HepG2 (cell line): ENCODE measurements around the gene ASH1L. TPM values are rescaled to one million over a fixed set of nuclear protein-coding genes. Genes with fewer than 3 reads are reported as not detected.
A peak's percentile ranks its signal among the peaks of the same experiment; 100 is the strongest.

Source experiments
- ARNTL ChIP-seq: sonication (generic); formaldehyde crosslinking; IDR thresholded peaks from 2 replicates; pipeline ENCODE4 v1.4.0; 2020; ENCODE audit warnings: mild to moderate bottlenecking, missing genetic modification reagents
- ATF7 ChIP-seq, 2 experiments: fragments of 450-650 bp in 1 of 2; sonication (generic) in 1 of 2; formaldehyde crosslinking in 1 of 2; IDR thresholded peaks; 2 replicates each; pipeline versions ENCODE4 v1.4.0 to v1.6.1; 2016 to 2020; ENCODE audit warnings: antibody characterized with exemption in 1 of 2, mild to moderate bottlenecking in 1 of 2, missing genetic modification reagents in 1 of 2
- BCL6 ChIP-seq: IDR thresholded peaks from 2 replicates; pipeline ENCODE4 v1.6.1; 2016; ENCODE audit warnings: missing genetic modification reagents, missing compliant biosample characterization
- CEBPG ChIP-seq: IDR thresholded peaks from 2 replicates; pipeline ENCODE4 v1.6.1; 2016
- MAFF ChIP-seq: IDR thresholded peaks from 2 replicates; pipeline ENCODE4 v1.6.1; 2011; ENCODE audit warnings: low read depth, low read length, improper control_type of control experiment
- MEIS1 ChIP-seq: sonication (generic); formaldehyde crosslinking; IDR thresholded peaks from 2 replicates; pipeline ENCODE4 v1.9.0; 2021; ENCODE audit warnings: mild to moderate bottlenecking, missing genetic modification reagents, moderate library complexity, borderline replicate concordance
- NFYC ChIP-seq: IDR thresholded peaks from 2 replicates; pipeline ENCODE4 v1.6.1; 2016; ENCODE audit warnings: missing genetic modification reagents, missing compliant biosample characterization
- PBX2 ChIP-seq: IDR thresholded peaks from 2 replicates; pipeline ENCODE4 v1.6.1; 2016; ENCODE audit warnings: control low read depth
- POLR2AphosphoS2 ChIP-seq: IDR thresholded peaks from 2 replicates; pipeline ENCODE4 v1.6.1; 2011; ENCODE audit warnings: low read depth, low read length, improper control_type of control experiment
- SRSF9 ChIP-seq: fragments of 200-400 bp; formaldehyde crosslinking; IDR thresholded peaks from 2 replicates; pipeline ENCODE4 v1.6.1; 2018; ENCODE audit warnings: borderline replicate concordance, mild to moderate bottlenecking, low read depth, low read length; ENCODE audit not compliant: insufficient read depth, poor library complexity, severe bottlenecking
- ZNF143 ChIP-seq: sonication (generic); formaldehyde crosslinking; IDR thresholded peaks from 2 replicates; pipeline ENCODE4 v1.4.0; 2020; ENCODE audit warnings: missing genetic modification reagents
- ZNF292 ChIP-seq: sonication (generic); formaldehyde crosslinking; IDR thresholded peaks from 2 replicates; pipeline ENCODE4 v1.8.1; 2022; ENCODE audit warnings: mild to moderate bottlenecking, low read depth, missing genetic modification reagents, borderline replicate concordance
- ZNF407 ChIP-seq: sonication (generic); formaldehyde crosslinking; IDR thresholded peaks from one replicate; pipeline ENCODE4 v1.5.1; 2020; ENCODE audit warnings: mild to moderate bottlenecking, missing genetic modification reagents; ENCODE audit errors: not compliant biosample characterization
- ZNF639 ChIP-seq: conservative IDR thresholded peaks from 2 replicates; pipeline ENCODE4 v1.6.1; 2018; ENCODE audit warnings: missing genetic modification reagents
- polyA plus RNA-seq, 8 experiments: library from polyadenylated mRNA; depleted of rRNA in 3 of 8; stranded (reverse) in 7 of 8; unstranded in 1 of 8; fragments of >200 nt; fragmentation: Illumina TruSeq in 4 of 8; extraction: Trizol in 4 of 8; gene quantifications; 2 replicates each; pipeline versions ENCODE4 v1.2.1 to v1.2.3, GENCODE V29; 2011 to 2016; ENCODE audit warnings: low read depth in 4 of 8, missing spikeins in 1 of 8, mixed read lengths in 1 of 8; ENCODE audit not compliant: insufficient read depth in 1 of 8
- total RNA-seq, 5 experiments: library from RNA; depleted of rRNA; stranded (reverse); fragments of >200 nt; fragmentation: Illumina TruSeq; extraction: Trizol; gene quantifications; 2 replicates each; pipeline ENCODE4 v1.2.3, GENCODE V29; 2016; ENCODE audit warnings: low read depth in 1 of 5

Gene ASH1L
- total and polyA plus RNA-seq, 2 of the 13 experiments (the other 11 are each of a cell fraction or from before 2014, with no cell fraction given), result 10.2 to 15.3 TPM

GRCh38 chr1:155308493-155309422 lies 253.8 kb downstream of the ASH1L start, which contains the start of gene FDPS (continued):
- 0 out of 2 replicates have a peak, but pooled peaks have one; percentile 70 for TF ChIP-seq MEIS1 (CRISPR knock-in tag)
- TF ChIP-seq ATF7 (IDR thresholded peaks at IDR 0.05), result no peak
- 0 out of 2 replicates have a peak, but pooled peaks have one; percentile 50 for TF ChIP-seq ATF7 (CRISPR knock-in tag; IDR thresholded peaks at IDR 0.05)
- no peak for TF ChIP-seq ZNF407
- TF ChIP-seq ZNF143 (CRISPR knock-in tag), result peak; percentile 99
- TF ChIP-seq SRSF9, result no peak
- TF ChIP-seq MAFF, result no peak
- TF ChIP-seq PBX2, result no peak
- peak; percentile 46 for TF ChIP-seq CEBPG (CRISPR knock-in tag)
- TF ChIP-seq POLR2AphosphoS2, result no peak
- TF ChIP-seq BCL6 (CRISPR knock-in tag), result no peak
- peak; percentile 46; the same call in 1 of the 2 replicates for TF ChIP-seq ARNTL (CRISPR knock-in tag)
- TF ChIP-seq NFYC, result peak; percentile 99
- no peak for TF ChIP-seq ZNF639 (CRISPR knock-in tag)
- no peak for TF ChIP-seq ZNF292
